Stimulated activated naive CD8-positive, alpha-beta T cell treated with anti-CD3 and anti-CD28 coated beads, Interleukin-15, amount 100 ng/mL, for 72 hours (primary cell): Measurements from ENCODE around the gene SPINK5.

Experiments used
- ATAC-seq: fragments of 150-1000 bp; cut with Tn5 transposase; 2 replicates; pipeline ENCODE4 v1.10.0; 2021; ENCODE audit warnings: mild to moderate bottlenecking, moderate library complexity
- DNase-seq, 2 donors: peaks; one replicate each; pipeline ENCODE4 v3.0.0; 2021 to 2022
- H3K27ac Mint-ChIP-seq, 2 donors: one replicate each; pipeline ENCODE4 v1.8.0; 2022; ENCODE audit warnings: mild to moderate bottlenecking in 2 of 2, mixed read lengths in 2 of 2, moderate library complexity in 2 of 2
- H3K27me3 Mint-ChIP-seq: one replicate; pipeline ENCODE4 v1.8.0; 2022; ENCODE audit warnings: mixed read lengths
- H3K4me1 Mint-ChIP-seq: one replicate; pipeline ENCODE4 v1.8.0; 2022; ENCODE audit warnings: mild to moderate bottlenecking, mixed read lengths
- H3K4me3 Mint-ChIP-seq, 2 donors: one replicate each; pipeline ENCODE4 v1.8.0; 2022; ENCODE audit warnings: mild to moderate bottlenecking in 2 of 2, mixed read lengths in 2 of 2, moderate library complexity in 1 of 2
- H3K9me3 Mint-ChIP-seq, 2 donors: one replicate each; pipeline ENCODE4 v1.8.0; 2022; ENCODE audit warnings: mixed read lengths in 2 of 2

SPINK5 gene

DNA sequence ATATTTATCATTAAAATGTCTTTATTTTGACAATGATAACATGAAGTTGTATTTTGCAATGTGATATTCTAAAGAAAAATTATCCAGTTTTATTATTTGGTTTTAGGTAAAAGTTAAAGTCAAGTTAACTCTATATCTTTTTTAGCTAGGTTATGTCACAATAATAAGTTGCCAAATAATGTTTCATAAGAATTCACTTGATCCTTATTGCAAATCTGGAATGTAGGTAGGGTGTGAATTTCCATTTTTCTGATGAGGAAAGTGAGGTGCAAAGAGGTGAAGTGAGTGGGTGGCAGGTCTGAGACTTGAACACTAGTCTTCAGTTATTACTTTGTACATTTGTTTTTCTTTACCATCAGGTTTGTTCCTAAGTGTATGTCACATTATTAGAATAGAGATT lies 21.5 kb downstream of the SPINK5 start:
- DNase-seq, result no peak
- no peak overlapping the region for H3K27ac Mint-ChIP-seq
- no peak for ATAC-seq
- peaks cover 0 to 6% of the 10 kb centered on the region in 2 donors for H3K9me3 Mint-ChIP-seq
- H3K4me1 Mint-ChIP-seq, result no peaks in the 10 kb centered on the region
- H3K4me3 Mint-ChIP-seq, result no peak overlapping the region
- no peaks in the 10 kb centered on the region for H3K27me3 Mint-ChIP-seq

DNA sequence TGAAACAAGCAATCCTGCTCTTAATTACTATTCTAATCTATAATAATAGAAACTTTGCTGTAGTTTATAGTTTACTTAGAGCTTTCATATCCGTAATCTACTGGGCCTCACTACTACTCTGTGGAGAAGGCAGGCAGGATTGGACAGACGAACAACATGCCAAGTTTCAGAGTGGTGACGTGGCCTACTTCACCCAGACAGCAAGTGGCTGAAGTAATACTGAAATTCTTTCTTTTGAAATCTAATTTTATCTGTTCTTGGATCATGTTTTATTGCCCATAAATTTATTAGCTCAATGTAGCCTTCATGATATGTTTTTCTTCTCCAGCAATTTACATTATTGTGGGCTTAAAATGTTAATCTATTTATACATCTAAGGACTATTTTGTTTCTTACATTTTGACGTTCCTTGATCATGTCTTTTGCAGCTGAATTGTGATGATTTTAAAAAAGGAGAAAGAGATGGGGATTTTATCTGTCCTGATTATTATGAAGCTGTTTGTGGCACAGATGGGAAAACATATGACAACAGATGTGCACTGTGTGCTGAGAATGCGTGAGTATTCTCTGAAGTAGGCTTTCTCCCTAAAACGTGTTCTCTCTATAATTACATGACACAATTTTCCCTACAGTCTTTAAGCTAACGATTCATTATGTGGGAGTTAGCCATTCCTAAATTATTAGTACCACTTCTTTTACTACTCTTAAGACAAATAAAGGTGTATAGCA lies 22.4 kb downstream of the SPINK5 start:
- no peak for ATAC-seq
- DNase-seq, result no peak
- Mint-ChIP-seq H3K27me3 (no peaks in the 10 kb centered on the region), H3K27ac (no peak overlapping the region), H3K4me1 (no peaks in the 10 kb centered on the region), H3K4me3 (no peak overlapping the region), H3K9me3 (peaks cover 0 to 6% of the 10 kb centered on the region in 2 donors)

DNA sequence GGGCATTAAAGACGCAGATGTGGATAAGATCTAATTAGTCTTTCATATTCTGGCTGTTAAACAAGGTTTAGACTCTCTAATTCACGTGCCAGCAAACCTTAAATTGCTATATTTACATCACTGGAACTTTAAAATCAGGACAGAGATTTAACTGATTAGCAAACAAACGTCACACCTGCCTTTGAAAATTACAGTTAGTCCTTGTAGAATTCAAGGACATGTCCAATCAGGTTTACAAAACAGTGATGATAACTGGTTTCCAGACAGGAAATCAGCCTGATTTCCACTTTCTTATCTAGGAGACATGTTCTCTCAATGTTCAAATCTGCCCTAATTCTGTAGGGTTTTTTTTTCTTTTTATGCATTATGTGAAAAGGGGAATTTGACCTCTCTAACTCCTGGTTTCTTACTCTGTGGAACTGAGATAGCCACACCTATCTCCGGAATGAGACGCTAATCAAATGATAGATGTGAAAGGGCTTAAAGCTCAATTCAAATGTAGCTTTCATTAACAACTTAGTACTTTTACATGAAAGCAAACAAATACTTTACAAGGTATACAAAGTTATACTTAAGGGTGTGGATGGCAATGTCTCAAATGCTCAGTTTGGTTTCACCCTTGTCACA lies 26.5 kb downstream of the SPINK5 start:
- no peak for DNase-seq
- H3K9me3 Mint-ChIP-seq, result no peaks in the 10 kb centered on the region

DNA sequence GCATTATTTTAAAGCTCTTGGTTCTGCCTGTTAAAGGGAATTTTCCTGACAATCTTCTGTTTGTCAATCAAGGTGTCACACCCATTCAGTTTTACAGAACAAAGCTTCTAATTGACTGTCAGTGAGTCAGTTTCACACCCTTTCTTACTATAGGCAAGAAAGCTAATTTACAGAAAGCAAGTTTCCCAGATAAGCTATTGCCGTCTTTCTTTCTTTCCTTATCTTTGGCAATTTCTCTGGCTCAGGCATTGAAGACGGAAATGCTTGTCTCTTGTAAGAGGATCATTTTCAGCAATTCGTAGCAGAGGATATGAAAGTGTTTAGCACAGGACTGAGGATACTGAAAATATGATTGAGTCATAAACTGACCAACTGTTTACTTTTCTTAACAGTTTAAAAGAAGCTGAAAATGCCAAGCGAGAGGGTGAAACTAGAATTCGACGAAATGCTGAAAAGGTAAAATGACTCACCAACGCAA lies 27.0 kb downstream of the SPINK5 start:
- H3K4me3 Mint-ChIP-seq, result no peak overlapping the region
- ATAC-seq (no peak), DNase-seq (no peak)
- no peak overlapping the region for H3K27ac Mint-ChIP-seq
- no peaks in the 10 kb centered on the region for H3K27me3 Mint-ChIP-seq
- no peaks in the 10 kb centered on the region for H3K4me1 Mint-ChIP-seq
- no peaks in the 10 kb centered on the region for H3K9me3 Mint-ChIP-seq

More for the DNA sequence above, 26.5 kb downstream of the SPINK5 start:
- no peak overlapping the region for H3K4me3 Mint-ChIP-seq
- H3K27me3 Mint-ChIP-seq, result no peaks in the 10 kb centered on the region
- no peak overlapping the region for H3K27ac Mint-ChIP-seq
- no peak for ATAC-seq
- H3K4me1 Mint-ChIP-seq, result no peaks in the 10 kb centered on the region

DNA sequence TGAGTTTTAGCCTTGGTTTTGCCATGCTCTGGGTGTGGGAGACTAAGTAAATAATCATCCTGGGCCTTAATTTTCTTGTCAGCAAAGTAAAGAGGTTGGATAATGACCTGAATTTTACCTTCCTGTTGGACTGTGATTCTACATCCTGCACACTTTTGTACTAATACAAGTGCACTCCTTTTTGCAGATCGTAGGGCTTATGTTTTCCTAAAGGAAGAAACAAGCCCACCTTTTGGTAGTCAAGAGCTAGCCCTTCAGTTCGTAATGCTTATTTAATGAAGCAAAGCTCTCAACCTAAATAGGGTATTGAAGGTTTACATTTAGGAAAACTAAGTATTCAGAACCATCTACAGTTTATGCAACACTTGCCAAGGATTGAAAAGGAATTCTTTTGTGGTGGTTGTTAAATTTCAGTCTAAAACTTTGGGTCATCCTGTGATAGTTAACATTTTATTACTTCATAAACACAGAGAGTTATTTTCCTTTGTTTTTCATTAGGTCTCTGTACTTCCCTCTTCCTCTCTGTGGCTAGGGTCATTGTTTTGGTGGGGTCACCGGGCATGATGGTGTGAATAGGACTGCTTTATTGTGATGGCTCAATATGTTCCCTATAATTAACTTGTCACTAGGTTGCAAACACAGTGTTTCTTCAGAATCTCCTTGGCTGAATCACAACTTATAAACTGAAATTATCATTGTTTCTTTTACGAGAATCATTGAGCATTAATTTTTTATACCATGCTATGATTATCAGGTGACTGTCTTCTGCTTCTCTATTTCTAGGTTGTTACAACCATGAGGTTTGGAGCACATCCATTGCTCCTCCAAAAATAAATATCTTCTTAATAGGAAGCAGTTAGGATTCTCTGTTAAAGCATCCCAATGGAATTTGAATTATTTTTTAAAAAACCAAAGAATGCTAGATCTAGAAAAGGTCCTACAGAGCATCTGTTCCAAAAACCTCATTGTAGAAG lies 28.5 kb downstream of the SPINK5 start:
- no peaks in the 10 kb centered on the region for H3K4me1 Mint-ChIP-seq
- H3K27me3 Mint-ChIP-seq, result no peaks in the 10 kb centered on the region
- DNase-seq (no peak), ATAC-seq (no peak)
- no peak overlapping the region for H3K4me3 Mint-ChIP-seq
- H3K9me3 Mint-ChIP-seq, result no peaks in the 10 kb centered on the region
- H3K27ac Mint-ChIP-seq, result no peak overlapping the region

DNA sequence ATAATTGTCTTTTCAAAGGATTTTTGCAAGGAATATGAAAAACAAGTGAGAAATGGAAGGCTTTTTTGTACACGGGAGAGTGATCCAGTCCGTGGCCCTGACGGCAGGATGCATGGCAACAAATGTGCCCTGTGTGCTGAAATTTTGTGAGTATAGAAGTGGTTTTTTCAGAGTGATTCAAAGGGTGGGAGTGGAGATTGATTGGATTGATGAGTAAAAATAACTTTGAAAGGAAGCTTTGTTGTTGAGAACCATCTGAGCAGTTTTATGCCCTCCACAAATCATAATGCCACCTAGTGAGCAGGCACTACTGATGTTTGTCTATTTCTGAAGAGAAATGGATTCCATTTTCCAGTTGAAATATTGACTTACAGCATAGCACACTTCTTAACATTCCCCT lies 30.6 kb downstream of the SPINK5 start:
- Mint-ChIP-seq H3K9me3 (no peaks in the 10 kb centered on the region), H3K27ac (no peak overlapping the region), H3K4me1 (no peaks in the 10 kb centered on the region), H3K27me3 (no peaks in the 10 kb centered on the region), H3K4me3 (no peak overlapping the region)
- DNase-seq (no peak), ATAC-seq (no peak)

DNA sequence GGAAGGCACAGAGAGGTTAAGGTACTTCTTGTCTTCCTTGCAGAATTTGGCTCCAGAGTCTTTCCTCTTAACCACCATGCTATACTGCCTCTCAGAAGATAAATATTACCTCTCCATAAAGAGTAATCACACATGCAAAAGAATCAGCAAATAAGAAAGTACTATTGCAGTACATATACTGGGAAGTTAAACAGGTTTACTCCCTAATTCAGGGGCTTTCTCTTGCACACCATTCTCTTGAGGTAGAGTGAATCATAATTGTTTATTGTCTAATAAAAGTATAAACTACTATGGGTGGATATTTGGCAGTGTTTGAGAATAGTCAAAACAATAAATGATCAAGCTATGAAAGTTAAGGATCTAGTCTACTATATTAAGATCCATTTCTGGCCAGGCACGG lies 40.4 kb downstream of the SPINK5 start:
- no peaks in the 10 kb centered on the region for H3K4me1 Mint-ChIP-seq
- no peak overlapping the region for H3K27ac Mint-ChIP-seq
- DNase-seq (no peak), ATAC-seq (no peak)
- H3K27me3 Mint-ChIP-seq, result no peaks in the 10 kb centered on the region
- H3K4me3 Mint-ChIP-seq, result no peak overlapping the region
- H3K9me3 Mint-ChIP-seq, result no peaks in the 10 kb centered on the region

DNA sequence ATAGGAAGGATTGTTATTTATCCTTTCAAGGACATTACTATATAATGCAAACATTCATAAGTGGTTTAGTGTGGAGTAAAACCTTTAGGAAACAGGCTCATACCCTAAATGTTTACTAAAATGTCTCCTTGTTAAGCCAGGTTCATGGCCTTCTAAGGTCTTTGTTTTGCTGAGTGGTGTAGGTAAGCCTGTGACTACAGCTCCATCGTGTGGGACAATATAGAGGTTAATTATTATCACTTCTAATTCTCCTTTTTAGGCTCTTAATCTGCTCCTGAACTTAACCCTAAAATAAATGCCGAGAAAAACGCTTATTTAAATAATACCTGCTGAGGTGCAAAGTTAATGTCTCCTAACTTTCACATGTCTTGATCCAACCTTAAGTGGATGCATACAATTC lies 43.8 kb downstream of the SPINK5 start:
- no peak for DNase-seq
- Mint-ChIP-seq H3K27me3 (no peaks in the 10 kb centered on the region), H3K9me3 (no peaks in the 10 kb centered on the region), H3K4me1 (no peaks in the 10 kb centered on the region), H3K27ac (no peak overlapping the region), H3K4me3 (no peak overlapping the region)
- ATAC-seq, result no peak

DNA sequence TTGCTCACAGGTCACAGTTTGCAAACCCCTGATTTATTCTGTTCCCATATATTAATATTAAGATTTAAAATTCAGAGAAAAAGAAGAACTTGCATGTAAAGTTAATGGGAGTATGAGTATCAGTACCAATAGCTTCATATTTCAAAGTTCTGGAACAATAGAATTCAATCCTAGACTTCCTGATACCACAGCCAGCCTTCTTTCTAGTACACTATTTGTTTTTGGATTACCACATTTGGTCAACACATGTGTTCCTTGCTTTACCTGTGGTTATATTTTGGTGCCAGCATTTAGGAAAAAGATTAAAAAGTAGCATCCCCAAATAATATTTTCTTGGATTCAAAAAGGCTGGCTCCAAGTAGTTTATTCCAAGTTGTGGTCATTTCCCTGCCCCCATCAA lies 49.5 kb downstream of the SPINK5 start:
- no peak for ATAC-seq
- DNase-seq, result no peak
- Mint-ChIP-seq H3K27ac (no peak overlapping the region), H3K9me3 (no peaks in the 10 kb centered on the region), H3K4me1 (no peaks in the 10 kb centered on the region), H3K4me3 (no peak overlapping the region), H3K27me3 (no peaks in the 10 kb centered on the region)

DNA sequence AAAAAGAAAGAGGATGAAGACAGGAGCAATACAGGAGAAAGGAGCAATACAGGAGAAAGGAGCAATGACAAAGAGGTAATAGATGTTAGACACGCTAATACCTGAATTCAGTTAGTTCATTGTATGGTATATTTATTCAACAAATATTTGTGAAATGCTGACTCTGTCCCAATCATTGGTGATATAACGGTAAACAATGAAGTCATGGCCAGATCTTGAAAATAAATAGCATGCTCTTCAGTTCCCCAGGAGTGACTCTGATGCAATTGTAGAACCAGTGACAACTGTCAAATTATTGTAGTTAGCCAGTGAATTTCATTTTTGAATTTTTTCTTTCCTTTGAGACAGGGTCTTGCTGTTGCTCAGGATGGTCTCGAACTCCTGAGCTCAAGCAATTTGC lies 56.5 kb downstream of the SPINK5 start:
- H3K9me3 Mint-ChIP-seq, result no peaks in the 10 kb centered on the region
- no peak overlapping the region for H3K27ac Mint-ChIP-seq

DNA sequence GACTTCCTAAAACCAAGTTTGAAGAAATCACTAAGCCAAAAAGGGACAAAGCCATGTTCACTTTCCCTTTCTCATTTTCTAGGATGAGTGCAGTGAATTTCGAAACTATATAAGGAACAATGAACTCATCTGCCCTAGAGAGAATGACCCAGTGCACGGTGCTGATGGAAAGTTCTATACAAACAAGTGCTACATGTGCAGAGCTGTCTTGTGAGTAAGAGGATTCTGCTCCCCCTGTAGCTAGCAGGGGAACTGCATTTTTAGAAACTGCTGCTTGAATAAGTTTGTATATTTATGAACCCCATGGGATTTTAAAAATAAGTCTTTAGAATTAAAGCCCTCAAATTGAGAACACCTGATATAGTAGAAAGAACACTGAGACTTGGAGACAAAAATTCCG lies 61.9 kb downstream of the SPINK5 start:
- Mint-ChIP-seq H3K4me1 (no peaks in the 10 kb centered on the region), H3K9me3 (no peaks in the 10 kb centered on the region), H3K4me3 (no peak overlapping the region), H3K27ac (no peak overlapping the region), H3K27me3 (no peaks in the 10 kb centered on the region)
- DNase-seq, result no peak
- ATAC-seq, result no peak

More for the DNA sequence above, 56.5 kb downstream of the SPINK5 start:
- DNase-seq, result no peak
- no peak for ATAC-seq
- no peak overlapping the region for H3K4me3 Mint-ChIP-seq
- no peaks in the 10 kb centered on the region for H3K4me1 Mint-ChIP-seq
- H3K27me3 Mint-ChIP-seq, result no peaks in the 10 kb centered on the region

DNA sequence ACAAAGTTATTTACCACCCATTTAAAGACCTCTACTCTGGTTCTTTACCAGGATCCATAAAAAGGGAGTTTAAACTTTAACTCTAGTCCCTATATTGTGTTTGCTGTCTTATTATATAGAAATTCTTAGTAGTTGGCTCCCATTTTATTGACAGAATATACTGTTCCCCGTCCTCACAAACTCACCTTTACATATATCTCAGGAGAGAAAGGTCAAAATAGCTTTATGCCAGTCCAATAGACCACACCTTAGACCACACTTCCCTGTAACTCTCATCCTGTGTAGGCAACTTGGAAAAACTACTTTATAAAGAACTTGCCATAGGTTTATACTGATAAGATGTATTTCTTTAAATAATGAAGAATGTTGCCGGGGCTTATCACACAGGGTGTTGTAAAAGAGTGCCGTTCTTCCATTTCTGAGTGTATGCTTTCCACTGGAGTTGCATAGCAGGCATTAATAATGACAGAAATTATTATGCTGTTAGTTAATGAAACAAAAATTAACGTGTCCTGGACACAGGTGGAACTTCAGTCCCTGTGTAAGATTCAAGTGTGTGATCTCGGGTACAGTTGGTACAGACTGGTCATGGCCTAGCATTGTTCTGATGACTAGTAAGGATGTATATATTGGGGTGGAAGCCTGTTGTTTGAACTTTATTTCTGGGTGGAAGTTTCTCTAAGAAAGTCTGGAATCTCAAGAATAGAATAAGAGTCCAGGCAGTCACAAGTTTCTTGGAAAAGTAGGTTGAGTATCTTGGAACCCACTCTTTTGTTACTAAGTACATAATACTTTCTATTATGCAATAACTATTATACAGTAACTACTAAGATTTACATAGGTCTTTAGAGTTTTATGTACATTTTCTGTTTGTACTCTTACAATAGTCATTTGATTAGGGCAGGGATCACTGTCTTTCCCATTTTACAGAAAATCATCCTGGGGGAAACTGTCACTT lies 71.6 kb downstream of the SPINK5 start:
- DNase-seq (no peak), ATAC-seq (no peak)
- H3K4me3 Mint-ChIP-seq, result no peak overlapping the region
- H3K27me3 Mint-ChIP-seq, result no peaks in the 10 kb centered on the region
- no peak overlapping the region for H3K27ac Mint-ChIP-seq
- no peaks in the 10 kb centered on the region for H3K4me1 Mint-ChIP-seq
- H3K9me3 Mint-ChIP-seq, result no peaks in the 10 kb centered on the region

DNA sequence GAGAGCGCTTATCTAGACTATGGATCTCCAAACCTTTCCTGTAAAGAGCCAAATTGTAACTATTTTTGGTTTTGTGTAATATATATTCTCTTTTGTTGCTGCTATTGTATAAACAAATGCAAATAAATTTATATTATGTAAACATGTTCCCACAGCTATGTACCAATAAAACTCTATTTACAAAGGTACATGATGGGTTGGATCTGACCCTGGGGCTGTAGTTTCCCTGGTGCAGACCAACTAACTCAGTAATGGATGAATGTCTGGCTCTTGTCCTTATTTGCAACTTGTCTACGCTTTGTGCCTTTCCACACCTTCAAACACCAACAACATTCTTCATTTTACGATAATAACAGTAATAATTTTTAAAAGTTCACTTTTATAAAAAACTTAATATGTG lies 77.1 kb downstream of the SPINK5 start:
- no peak overlapping the region for H3K27ac Mint-ChIP-seq
- H3K27me3 Mint-ChIP-seq, result no peaks in the 10 kb centered on the region
- no peaks in the 10 kb centered on the region for H3K4me1 Mint-ChIP-seq
- peaks cover 0 to 5% of the 10 kb centered on the region in 2 donors for H3K9me3 Mint-ChIP-seq
- no peak for ATAC-seq
- no peak overlapping the region for H3K4me3 Mint-ChIP-seq
- DNase-seq, result no peak

DNA sequence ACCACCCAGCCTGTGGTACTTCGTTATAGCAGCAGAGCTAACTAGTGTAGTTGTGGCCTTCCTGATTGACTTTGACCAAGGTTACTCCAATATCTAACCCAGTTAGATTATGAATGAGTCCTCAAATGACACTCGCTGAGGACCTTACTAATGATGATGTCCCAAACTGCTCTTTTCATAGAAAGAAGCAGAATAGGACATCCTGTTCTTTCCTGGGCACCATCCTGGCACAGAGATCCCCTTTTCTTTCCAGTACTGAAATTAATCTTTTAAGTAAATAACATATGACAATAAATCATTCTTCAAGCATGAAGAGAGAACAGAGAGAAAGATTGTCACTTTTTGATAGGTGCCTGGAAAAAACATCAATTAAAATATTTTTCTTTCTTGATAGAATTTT lies 77.9 kb downstream of the SPINK5 start:
- ATAC-seq (no peak), DNase-seq (no peak)
- Mint-ChIP-seq H3K27me3 (no peaks in the 10 kb centered on the region), H3K4me1 (no peaks in the 10 kb centered on the region), H3K27ac (no peak overlapping the region), H3K9me3 (peaks cover 0 to 5% of the 10 kb centered on the region in 2 donors), H3K4me3 (no peak overlapping the region)

DNA sequence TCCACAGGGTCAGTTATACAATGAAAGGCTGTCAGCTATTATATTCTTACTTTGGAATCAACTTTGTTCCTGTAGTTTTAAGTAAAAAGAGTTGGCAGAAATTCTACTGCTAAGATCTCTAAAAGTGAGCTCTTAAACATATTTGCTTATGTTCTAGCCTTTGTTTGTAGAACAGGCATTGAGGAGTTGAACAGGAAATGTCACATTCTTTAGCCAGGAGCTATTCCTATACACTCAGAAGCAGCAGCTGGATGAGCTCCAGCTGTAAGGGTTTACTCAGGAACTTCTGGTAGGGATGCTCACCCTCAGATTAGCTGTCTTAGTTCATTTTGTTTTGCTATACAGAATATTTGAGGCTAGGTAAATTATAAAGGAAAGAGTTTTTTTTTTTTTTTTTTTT lies 82.1 kb downstream of the SPINK5 start:
- no peaks in the 10 kb centered on the region for H3K4me1 Mint-ChIP-seq
- no peak for ATAC-seq
- no peak overlapping the region for H3K4me3 Mint-ChIP-seq
- H3K27me3 Mint-ChIP-seq, result peaks cover 8% of the 10 kb centered on the region
- DNase-seq, result no peak
- H3K27ac Mint-ChIP-seq, result no peak overlapping the region
- H3K9me3 Mint-ChIP-seq, result peaks cover 0 to 5% of the 10 kb centered on the region in 2 donors
